Adipocyte (in vitro differentiated cells): Measurements from ENCODE around the gene INPP5B.
A peak's percentile ranks its signal among the peaks of the same experiment; 100 is the strongest.

ENCODE experiments used
- DNase-seq: peaks from one replicate; pipeline ENCODE4 v3.0.0-alpha.2; 2015; ENCODE audit warnings: low read depth
- H3K27me3 ChIP-seq: replicated peaks from 2 replicates; pipeline ENCODE4 v1.7.0; 2013; ENCODE audit warnings: mild to moderate bottlenecking, low read length, moderate library complexity; ENCODE audit not compliant: control insufficient read depth, insufficient read depth
- H3K36me3 ChIP-seq: 2 replicates; pipeline ENCODE4 v1.7.0; 2013; ENCODE audit warnings: low read length, mild to moderate bottlenecking, moderate library complexity; ENCODE audit not compliant: control insufficient read depth, insufficient read depth, severe bottlenecking
- H3K4me1 ChIP-seq: 2 replicates; pipeline ENCODE4 v1.7.0; 2013; ENCODE audit warnings: mild to moderate bottlenecking, low read length, moderate library complexity; ENCODE audit not compliant: control insufficient read depth, insufficient read depth
- H3K4me3 ChIP-seq: 2 replicates; pipeline ENCODE4 v1.7.0; 2013; ENCODE audit warnings: mild to moderate bottlenecking, low read length, moderate library complexity
- H3K9ac ChIP-seq: 2 replicates; pipeline ENCODE4 v1.7.0; 2013; ENCODE audit warnings: mild to moderate bottlenecking, low read length, moderate library complexity
- H3K9me3 ChIP-seq: 2 replicates; pipeline ENCODE4 v1.7.0; 2013; ENCODE audit warnings: mild to moderate bottlenecking, low read length, moderate library complexity; ENCODE audit not compliant: control insufficient read depth

The INPP5B gene

DNA sequence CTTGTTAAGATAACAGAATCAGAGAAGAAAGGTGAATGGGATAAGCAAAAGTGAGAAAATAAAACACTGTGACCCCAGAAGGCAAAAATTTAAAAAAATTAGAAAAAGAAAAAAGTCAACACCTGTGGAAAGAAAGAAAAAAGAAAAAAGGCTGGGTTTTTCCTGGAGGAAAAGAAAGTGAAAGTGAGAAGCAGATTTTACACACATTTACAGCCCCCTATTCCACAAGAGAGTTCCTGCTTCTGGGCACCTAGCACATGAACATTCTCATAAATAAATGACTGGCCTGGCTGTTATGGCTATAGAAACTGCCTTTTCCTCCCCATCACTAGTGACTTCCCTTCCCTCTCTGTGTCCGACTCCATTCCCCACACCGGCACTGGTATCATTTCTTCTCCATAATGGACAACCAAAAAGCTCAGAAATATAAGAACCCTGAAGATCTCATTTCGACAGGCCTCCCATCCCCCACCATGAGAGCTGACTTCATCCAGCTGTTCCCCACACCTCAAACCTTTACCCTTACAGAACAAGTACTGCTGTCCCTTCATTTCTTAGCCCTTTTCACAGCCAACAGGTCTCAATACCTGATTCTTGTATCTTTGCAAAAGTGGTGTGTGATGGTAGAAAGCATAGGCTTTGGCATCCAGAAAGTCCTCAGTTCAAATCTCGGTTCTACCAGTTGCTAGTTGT lies 100.1 kb downstream of the INPP5B start:
- Histone ChIP-seq H3K4me1 (peaks cover 40% of the 10 kb centered on the region), H3K9ac (no peak overlapping the region), H3K9me3 (no peaks in the 10 kb centered on the region), H3K4me3 (no peak overlapping the region), H3K27me3 (no peaks in the 10 kb centered on the region), H3K36me3 (peaks cover 17% of the 10 kb centered on the region)
- no peak for DNase-seq

DNA sequence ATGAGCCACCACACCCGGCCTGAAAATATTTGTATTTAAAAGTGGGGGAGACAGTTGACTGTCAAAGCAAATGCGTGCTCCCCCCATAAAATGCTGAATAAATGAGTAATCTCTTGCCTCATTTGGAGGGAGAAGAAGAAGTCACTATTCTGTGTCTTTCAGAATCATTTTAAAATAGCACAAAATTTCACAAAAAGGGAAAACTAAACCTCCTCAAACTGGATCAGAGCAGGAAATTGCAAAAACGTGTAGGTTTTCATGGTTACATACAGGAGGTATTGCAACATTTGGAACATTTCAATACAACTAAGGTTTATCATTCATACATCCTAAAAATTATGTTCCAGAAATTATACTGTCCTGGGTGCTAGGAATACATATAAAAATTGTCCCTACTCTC lies 101.1 kb downstream of the INPP5B start:
- Histone ChIP-seq H3K4me1 (peaks cover 32% of the 10 kb centered on the region), H3K9ac (no peak overlapping the region), H3K36me3 (peaks cover 17% of the 10 kb centered on the region), H3K9me3 (no peaks in the 10 kb centered on the region), H3K27me3 (no peaks in the 10 kb centered on the region), H3K4me3 (no peak overlapping the region)
- DNase-seq, result peak; percentile 47

DNA sequence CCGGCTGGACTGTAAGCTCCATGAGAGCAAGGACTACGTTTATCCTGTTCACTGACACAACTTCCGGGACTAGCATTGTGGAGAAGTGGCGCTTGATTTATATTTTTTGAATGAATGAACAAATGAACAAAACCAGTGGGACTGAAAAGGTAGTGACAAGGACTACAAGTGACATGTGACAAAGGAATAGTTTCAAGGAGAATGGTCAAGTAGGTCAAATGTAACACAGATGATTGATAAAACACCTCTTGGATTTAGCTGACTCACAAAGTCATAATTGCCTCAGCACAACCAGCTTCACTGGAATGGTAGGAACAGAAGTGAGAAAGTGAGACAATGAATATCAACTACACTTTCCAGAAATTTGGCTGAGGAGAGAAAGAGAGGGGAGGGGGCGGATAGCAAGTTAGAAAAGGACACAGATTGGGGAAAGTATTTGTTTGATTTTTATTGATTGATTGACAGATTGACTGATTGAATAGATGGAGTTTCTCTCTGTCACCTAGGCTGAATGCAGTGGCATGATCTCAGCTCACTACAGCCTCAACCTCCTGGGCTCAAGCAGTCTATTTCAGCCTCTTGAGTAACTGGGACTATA lies 101.7 kb downstream of the INPP5B start:
- Histone ChIP-seq H3K4me3 (no peak overlapping the region), H3K27me3 (no peaks in the 10 kb centered on the region), H3K9me3 (no peaks in the 10 kb centered on the region), H3K9ac (no peak overlapping the region), H3K4me1 (peaks cover 29% of the 10 kb centered on the region), H3K36me3 (peaks cover 22% of the 10 kb centered on the region)
- DNase-seq, result no peak

DNA sequence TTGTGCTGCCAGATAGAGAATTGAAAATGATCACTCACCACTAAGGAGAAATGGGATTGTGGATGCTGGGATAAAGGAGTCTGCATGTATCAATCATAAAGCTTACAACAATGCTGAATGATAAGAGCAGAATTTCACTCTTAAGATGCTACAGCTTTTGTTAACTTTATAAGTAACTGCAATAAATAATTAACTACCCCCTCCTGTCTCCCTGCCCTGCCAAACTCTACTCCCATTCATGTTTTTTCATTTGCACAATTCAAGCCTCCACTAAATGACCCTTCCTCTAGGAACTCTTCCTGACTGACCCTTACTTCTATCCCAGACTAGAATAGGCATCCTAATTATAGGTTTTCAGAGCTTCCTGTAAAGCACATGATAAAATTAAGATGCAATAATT lies 102.3 kb downstream of the INPP5B start:
- Histone ChIP-seq H3K9me3 (no peaks in the 10 kb centered on the region), H3K4me3 (no peak overlapping the region), H3K36me3 (peaks cover 28% of the 10 kb centered on the region), H3K27me3 (no peaks in the 10 kb centered on the region), H3K9ac (no peak overlapping the region), H3K4me1 (peaks cover 23% of the 10 kb centered on the region)
- DNase-seq, result no peak

DNA sequence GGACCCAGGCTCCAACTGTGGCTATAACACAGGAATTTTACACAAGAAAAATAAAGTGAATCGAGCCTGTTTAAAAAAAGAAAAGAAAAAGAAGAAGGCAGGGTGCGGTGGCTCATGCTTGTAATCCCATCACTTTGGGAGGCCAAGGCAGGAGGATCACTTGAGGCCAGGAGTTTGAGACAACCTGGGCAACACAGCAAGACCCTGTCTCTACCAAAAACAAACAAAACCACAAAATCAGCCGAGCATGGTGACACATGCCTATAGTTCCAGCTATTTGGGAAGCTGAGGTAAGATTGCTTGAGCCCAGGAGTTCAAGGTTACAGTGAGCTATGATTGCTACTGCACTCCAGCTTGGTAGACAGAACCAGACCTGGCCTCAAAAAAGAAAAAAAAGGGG lies 105.2 kb downstream of the INPP5B start:
- no peaks in the 10 kb centered on the region for H3K27me3 ChIP-seq
- H3K4me1 ChIP-seq, result peaks cover 22% of the 10 kb centered on the region
- DNase-seq, result no peak
- no peak overlapping the region for H3K4me3 ChIP-seq
- no peak overlapping the region for H3K9ac ChIP-seq
- peaks cover 47% of the 10 kb centered on the region for H3K36me3 ChIP-seq
- H3K9me3 ChIP-seq, result no peaks in the 10 kb centered on the region

DNA sequence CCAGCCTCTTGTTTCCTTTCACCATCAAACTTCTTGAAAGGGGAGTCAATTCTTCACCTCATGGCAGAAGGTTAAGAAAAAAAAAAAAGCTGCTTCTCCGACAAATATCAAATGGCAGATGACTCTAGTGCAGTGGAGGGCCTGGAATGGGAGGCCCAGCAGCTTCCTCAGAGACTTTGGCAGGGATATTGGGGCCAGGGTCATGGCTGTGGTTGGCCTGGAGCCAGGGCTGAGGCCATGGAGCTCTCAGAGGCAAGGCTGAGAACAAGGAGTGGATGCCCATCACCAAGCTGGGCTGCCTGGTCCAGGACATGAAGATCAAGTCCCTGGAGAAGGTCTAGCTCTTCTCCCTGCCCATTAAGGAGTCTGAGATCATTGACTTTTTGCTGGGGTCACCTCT lies 106.1 kb downstream of the INPP5B start:
- Histone ChIP-seq H3K27me3 (no peaks in the 10 kb centered on the region), H3K36me3 (peaks cover 52% of the 10 kb centered on the region), H3K9me3 (no peaks in the 10 kb centered on the region), H3K4me3 (no peak overlapping the region), H3K4me1 (peaks cover 15% of the 10 kb centered on the region), H3K9ac (no peak overlapping the region)
- no peak for DNase-seq

DNA sequence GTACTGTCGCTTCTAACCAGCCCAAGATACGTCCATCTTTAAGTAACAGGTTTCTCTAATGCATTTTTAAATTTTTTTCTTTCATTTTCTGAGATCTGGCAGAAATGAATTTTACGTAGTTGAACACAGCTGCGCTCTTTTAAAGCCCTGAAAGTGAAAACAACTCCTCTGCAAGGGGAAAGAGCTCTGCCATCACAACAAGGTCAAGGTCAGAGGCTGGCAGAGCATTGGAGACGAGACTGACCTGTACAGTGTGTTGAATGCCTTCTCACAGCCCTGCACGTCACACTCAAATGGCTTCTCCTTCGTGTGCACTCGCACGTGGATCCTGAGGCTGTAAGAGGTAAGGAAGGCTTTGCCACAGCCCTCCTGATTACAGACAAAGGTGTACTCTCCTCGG lies 107.2 kb downstream of the INPP5B start:
- peaks cover 5% of the 10 kb centered on the region for H3K4me1 ChIP-seq
- no peaks in the 10 kb centered on the region for H3K27me3 ChIP-seq
- H3K9me3 ChIP-seq, result no peaks in the 10 kb centered on the region
- no peak for DNase-seq
- no peak overlapping the region for H3K4me3 ChIP-seq
- no peak overlapping the region for H3K9ac ChIP-seq
- H3K36me3 ChIP-seq, result peaks cover 61% of the 10 kb centered on the region

DNA sequence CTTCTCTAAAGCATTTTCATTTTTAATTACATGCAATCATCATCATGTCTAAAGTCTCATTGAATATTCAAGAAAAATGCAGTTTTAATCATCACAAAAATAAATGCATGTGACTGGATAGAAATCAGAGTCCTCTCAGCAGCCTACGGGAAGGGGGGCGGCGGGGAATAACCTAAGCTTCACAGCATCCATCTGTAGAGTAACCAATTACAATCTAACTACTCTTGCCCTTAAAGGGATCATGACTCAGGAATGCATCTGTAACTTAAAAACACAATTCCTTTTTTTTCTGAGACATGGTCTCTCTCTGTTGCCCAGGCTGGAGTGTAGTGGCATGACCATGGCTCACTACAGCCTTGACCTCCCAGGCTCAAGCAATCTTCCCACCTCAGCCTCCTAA lies 110.1 kb downstream of the INPP5B start:
- no peaks in the 10 kb centered on the region for H3K27me3 ChIP-seq
- no peak overlapping the region for H3K9ac ChIP-seq
- H3K36me3 ChIP-seq, result peaks cover 79% of the 10 kb centered on the region

DNA sequence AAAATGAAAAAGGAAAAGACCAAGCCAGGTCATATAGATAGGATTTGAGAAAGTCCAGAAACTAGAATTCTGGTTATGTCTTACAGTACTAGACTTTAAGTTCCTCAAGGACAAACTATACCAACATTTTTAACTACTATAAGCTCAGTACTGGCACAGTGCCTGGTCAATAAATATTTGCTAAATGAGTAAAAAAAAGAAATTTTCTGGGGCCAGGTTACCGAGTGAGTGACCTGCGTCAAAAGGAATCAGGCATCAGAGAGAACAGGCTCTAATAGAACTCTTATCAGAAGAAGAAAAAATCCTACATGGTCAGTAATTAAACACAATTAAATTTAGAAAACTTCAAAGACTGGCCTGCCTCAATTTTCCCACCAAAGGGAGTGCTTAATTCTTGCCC lies 115.0 kb downstream of the INPP5B start:
- Histone ChIP-seq H3K4me1 (no peaks in the 10 kb centered on the region), H3K4me3 (no peak overlapping the region), H3K9me3 (no peaks in the 10 kb centered on the region), H3K9ac (no peak overlapping the region), H3K36me3 (peaks cover 78% of the 10 kb centered on the region), H3K27me3 (no peaks in the 10 kb centered on the region)
- no peak for DNase-seq

More for the DNA sequence above, 110.1 kb downstream of the INPP5B start:
- DNase-seq, result no peak
- Histone ChIP-seq H3K4me1 (peaks cover 5% of the 10 kb centered on the region), H3K4me3 (no peak overlapping the region), H3K9me3 (no peaks in the 10 kb centered on the region)

DNA sequence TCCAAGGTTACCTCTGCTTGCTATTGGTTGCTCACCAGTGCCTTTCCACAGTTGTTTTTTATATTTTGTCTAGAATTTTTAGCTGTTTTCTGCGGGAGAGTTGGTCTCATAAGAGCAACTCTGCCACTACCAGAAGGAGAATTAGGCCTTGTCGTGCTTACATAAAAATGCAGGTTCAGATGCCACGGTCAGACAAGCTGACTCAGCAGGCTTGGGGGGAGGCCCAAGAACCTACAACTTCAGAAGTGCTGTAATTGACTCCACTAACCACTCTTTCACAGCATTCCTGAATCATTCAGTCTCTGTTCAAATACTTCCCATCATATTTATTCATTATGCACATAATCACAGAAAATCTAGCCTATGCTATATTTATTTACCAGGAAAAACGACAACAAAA lies 115.7 kb downstream of the INPP5B start:
- Histone ChIP-seq H3K9me3 (no peaks in the 10 kb centered on the region), H3K27me3 (no peaks in the 10 kb centered on the region), H3K9ac (no peak overlapping the region), H3K4me1 (no peaks in the 10 kb centered on the region), H3K4me3 (no peak overlapping the region), H3K36me3 (peaks cover 71% of the 10 kb centered on the region)
- no peak for DNase-seq

DNA sequence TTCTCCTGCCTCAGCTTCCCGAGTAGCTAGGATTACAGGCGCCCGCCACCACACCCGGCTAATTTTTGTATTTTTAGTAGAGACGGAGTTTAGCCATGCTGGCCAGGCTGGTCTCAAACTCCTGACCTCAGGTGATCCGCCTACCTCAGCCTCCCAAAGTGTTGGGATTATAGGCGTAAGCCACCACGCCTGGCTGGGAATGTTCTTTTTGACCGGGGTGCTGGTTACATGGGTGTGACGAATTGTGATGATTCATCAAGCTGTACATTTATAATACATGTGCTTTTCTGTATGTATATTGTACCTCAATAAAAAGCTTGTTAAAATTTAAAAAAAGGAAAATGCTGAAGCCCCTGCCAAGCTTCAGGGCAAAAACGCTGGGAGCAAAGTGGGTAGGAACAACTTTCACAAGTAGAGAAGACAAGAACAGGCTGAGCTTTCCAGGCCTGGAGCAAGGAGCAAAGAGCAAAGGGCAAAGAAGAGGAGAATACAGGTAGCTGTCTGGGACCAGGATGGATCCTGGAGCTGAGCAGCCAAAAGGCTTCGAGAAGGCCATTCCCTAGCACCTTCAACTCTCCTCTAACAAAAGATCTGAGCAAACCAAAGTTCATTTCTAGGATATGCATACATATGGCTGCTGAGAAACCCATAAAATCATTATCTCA lies 118.3 kb downstream of the INPP5B start:
- H3K27me3 ChIP-seq, result no peaks in the 10 kb centered on the region
- peaks cover 63% of the 10 kb centered on the region for H3K36me3 ChIP-seq
- no peaks in the 10 kb centered on the region for H3K9me3 ChIP-seq
- no peak overlapping the region for H3K4me3 ChIP-seq
- H3K4me1 ChIP-seq, result no peaks in the 10 kb centered on the region
- H3K9ac ChIP-seq, result no peak overlapping the region
- DNase-seq, result no peak
